A673 (cell line): ENCODE measurements around the gene CCDC57.

Source experiments
- EZH2 ChIP-seq: fragments of 200-600 bp; sonication (generic); IDR thresholded peaks from 2 replicates; pipeline ENCODE4 v1.6.1; 2017; ENCODE audit warnings: borderline replicate concordance, low read depth, mild to moderate bottlenecking, mixed read lengths, antibody characterized with exemption, low read length; ENCODE audit not compliant: poor library complexity, severe bottlenecking
- TF ChIP-seq, protein P1 (sequence below): fragments of 300-800, 200-600 bp; sonication (generic); conservative IDR thresholded peaks from 2 replicates; pipeline ENCODE4 v1.5.1; 2017; ENCODE audit warnings: low read depth, mild to moderate bottlenecking, antibody characterized with exemption, low read length, moderate library complexity, mixed read lengths

DNA sequence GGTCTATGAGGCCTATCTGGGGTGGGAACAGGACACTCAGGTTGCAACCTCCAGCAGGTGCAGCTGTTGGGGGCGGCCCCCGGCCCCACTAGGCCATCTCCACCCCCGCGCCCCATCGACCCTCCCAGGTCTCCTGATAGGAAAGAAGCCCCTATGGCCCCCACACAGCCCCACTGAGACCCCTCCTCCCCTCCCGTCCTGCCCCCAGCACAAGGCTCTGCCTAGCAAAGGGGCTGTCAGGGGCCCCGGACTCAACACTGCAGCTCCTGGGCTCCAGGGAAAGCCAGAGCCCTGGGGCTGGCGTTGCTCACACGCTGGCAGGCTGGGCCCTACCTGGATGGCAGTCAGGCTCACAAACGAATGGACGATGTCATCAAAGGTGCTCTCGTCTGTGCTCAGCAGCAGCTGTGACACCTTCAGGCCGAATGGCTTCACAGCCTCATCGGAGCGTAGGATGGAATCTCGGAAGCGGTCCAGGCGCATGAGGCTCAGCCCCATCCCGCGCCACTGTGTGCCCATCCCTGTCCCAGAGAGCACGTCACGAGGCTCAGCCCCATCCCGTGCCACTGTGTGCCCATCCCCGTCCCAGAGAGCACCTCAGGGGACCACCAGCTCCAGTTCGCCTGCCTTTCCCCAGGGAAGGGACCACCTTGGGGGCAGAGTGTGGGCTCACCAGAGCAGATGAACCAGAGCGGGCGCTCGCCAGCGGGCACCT, 121.9 kb downstream of the CCDC57 start:
- no peak for TF ChIP-seq EZH2
- TF ChIP-seq, protein P1, sequence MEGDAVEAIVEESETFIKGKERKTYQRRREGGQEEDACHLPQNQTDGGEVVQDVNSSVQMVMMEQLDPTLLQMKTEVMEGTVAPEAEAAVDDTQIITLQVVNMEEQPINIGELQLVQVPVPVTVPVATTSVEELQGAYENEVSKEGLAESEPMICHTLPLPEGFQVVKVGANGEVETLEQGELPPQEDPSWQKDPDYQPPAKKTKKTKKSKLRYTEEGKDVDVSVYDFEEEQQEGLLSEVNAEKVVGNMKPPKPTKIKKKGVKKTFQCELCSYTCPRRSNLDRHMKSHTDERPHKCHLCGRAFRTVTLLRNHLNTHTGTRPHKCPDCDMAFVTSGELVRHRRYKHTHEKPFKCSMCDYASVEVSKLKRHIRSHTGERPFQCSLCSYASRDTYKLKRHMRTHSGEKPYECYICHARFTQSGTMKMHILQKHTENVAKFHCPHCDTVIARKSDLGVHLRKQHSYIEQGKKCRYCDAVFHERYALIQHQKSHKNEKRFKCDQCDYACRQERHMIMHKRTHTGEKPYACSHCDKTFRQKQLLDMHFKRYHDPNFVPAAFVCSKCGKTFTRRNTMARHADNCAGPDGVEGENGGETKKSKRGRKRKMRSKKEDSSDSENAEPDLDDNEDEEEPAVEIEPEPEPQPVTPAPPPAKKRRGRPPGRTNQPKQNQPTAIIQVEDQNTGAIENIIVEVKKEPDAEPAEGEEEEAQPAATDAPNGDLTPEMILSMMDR: no peak
